ENCODE data around the gene CRHR1.

GRCh38 chr17:45837603-45838002 is 53.5 kb downstream of the CRHR1 start:
- TF ChIP-seq, protein P1, sequence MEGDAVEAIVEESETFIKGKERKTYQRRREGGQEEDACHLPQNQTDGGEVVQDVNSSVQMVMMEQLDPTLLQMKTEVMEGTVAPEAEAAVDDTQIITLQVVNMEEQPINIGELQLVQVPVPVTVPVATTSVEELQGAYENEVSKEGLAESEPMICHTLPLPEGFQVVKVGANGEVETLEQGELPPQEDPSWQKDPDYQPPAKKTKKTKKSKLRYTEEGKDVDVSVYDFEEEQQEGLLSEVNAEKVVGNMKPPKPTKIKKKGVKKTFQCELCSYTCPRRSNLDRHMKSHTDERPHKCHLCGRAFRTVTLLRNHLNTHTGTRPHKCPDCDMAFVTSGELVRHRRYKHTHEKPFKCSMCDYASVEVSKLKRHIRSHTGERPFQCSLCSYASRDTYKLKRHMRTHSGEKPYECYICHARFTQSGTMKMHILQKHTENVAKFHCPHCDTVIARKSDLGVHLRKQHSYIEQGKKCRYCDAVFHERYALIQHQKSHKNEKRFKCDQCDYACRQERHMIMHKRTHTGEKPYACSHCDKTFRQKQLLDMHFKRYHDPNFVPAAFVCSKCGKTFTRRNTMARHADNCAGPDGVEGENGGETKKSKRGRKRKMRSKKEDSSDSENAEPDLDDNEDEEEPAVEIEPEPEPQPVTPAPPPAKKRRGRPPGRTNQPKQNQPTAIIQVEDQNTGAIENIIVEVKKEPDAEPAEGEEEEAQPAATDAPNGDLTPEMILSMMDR (IDR thresholded peaks at IDR 0.05) = no peak
- TF ChIP-seq POLR2A (IDR thresholded peaks at IDR 0.05) = no peak

Measured in uterus (tissue), 2 donors.